ELF-1 (cell line): Measurements from ENCODE around the gene SPATA31D4.

Experiments
- DNase-seq: peaks from one replicate; pipeline ENCODE4 v3.0.0-alpha.2; 2016; ENCODE audit warnings: low read depth, low spot score

The SPATA31D4 gene

DNA sequence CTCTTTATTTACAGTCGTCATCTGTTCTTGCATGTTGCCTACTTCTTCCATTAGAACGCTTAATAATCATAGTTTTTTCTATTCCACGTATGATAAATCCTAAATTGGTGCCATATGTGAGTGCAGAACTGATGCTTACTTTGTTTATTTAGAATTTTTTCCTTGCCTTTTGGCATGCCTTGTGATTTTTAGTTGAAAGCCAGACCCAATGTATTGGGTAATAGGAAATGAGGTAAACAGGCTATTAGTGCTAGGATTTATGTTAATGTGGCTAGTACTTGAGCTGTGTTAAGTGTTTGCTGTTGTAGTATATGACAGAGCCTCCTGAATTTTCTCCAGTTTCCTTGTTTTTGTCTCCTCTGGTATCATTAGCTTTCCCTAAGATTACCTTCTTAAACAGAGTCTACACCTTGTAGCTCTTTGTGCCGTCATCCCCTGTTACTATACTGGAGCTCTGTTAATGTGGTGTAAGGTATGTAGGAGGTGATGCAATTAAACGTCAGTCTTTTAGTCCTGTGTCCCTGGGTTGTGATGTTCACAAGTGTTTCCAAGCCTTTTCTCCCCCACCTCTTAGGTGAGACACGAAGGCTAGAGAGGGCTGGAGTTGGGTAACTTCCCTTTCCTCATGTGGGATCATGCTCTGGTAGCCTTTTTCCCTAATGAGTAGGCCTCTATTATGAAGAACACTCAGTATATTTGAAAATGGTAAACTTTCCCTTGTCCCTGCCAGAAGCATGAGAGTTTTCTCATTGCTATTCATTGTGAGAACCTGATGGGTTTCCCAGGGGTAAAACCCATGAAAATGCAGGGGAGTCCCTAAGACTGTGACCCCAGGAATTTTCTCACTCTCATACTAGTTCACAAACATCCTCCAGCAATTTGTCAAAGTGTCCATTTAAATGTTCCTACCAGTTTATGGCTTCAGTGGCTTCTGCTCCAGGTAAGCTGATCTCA lies 36.3 kb downstream of the SPATA31D4 start:
- DNase-seq = no peak

- no peak for DNase-seq
Measured at GRCh38 chr9:81968026-81968425, 39.8 kb downstream of the SPATA31D4 start.

GRCh38 chr9:81969971-81970370 lies 41.7 kb downstream of the SPATA31D4 start:
- no peak for DNase-seq

DNA sequence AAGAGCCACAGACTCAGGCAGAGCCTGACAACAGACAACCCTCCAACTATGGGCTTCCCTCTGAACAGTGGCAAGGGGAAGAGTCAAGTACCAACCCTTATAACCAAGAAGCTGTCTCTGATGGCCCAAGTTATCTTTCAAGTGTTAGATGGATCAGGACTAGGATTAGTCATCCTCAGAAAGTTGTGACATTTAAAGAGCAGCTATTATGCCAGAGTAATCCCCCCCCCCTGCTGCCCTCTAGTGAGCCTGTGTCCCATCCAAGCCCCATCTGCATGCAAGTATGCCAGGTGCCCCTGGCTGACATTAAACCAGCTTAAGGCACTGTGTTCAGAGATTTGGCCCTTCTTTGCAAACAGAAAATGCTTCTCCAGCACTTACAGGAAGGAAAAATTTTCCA lies 43.5 kb downstream of the SPATA31D4 start:
- no peak for DNase-seq

GRCh38 chr9:81974764-81975163 lies 46.5 kb downstream of the SPATA31D4 start:
- no peak for DNase-seq

GRCh38 chr9:81976351-81976750 lies 48.1 kb downstream of the SPATA31D4 start:
- peak; percentile 4 for DNase-seq

DNA sequence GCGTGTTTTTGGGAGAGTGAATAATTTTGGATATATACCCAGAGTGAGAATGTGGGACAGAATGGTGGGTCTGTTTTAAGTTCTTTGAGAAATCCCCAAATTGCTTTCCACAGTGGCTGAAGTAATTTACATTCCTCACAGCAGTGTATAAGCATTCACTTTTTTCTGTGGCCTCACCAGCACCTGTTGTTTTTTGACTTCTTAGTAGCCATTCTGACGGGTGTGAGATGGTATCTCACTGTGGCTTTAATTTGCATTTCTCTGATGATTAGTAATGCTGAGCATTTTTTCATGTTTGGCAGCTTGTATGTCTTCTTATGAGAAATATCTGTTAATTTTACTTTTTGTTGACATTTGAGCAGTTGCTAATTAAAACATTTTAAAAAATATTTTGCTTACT lies 51.0 kb downstream of the SPATA31D4 start:
- no peak for DNase-seq

GRCh38 chr9:81980568-81980967 lies 52.3 kb downstream of the SPATA31D4 start:
- no peak for DNase-seq

DNA sequence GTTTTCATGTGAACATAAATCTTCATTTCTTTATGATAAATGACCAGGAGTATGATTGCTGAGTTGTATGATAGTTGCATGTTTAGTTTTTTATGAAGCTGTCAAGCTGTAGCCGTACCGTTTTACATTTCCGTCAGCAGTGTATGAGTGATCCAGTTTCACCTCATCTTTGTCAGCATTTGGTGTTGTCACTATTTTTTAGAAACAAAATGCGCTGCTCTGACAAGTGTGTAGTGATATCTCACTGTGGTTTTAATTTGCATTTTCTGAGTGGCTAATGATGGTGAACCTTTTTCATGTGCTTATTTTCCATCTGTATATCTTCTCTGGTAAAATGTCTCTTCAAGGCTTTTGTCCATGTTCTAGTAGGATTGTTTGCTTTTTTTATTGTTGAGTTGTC lies 53.7 kb downstream of the SPATA31D4 start:
- no peak for DNase-seq
